NCI-H1436 treated with DMSO at 0.1 percent for 48 hours (cell line): ENCODE results near the gene GON7.
A peak's percentile ranks its signal among the peaks of the same experiment; 100 is the strongest.
"Not testable (repeated sequence)": the region's sequence is repeated elsewhere in the genome, so short reads cannot be mapped to it uniquely, and the experiment has no call there.

Source experiments
- DNase-seq: peaks from one replicate; lab custom pipeline; 2025; lab: John Stamatoyannopoulos, UW

The GON7 gene

GRCh38 chr14:93206793-93207467, at the start of gene GON7, which contains the start of gene UBR7:
TSS of gene GON7 (minus strand) at chr14:93207065. CDS start at chr14:93207037, 28 bp downstream.
TSS of gene UBR7 (plus strand) at chr14:93207256. CDS start at chr14:93207292, 36 bp downstream.
- DNase-seq: peak; percentile 86

DNA sequence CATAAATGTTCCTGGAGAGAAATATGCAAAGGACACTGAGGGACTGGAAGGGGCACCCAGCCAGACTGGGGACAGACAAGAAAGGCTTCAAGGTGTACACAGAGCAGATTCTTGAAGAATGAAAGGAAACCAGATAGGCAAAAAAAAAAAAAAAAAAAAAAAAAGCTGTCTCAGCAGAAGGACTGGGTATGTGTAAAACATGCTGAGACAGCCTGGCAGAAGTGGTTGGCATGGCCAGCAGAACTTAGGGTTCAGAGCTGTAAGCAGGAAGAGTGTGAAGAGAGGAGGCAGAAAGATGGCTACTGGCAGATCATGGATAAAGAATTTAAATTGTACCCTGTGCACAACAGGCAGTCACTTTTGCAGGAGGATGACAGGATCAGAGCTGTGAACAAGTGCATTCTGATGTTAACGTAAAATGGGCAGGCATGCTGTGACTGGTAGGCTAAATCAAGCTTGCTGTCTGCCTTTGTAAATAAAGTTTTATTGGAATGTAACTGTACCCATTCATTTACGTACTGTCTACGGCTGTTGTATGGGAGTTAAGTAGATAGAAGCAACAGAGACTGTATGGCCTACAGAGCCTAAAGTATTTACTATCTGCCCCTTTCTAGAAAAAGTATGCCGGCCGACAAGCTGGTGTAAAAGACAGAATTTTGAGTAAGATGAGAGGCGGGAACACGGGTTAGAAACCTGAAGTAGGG, 42.4 kb upstream of the GON7 start:
- no peak for DNase-seq

GRCh38 chr14:93246534-93246933, 39.7 kb upstream of the GON7 start:
- DNase-seq: no peak

DNA sequence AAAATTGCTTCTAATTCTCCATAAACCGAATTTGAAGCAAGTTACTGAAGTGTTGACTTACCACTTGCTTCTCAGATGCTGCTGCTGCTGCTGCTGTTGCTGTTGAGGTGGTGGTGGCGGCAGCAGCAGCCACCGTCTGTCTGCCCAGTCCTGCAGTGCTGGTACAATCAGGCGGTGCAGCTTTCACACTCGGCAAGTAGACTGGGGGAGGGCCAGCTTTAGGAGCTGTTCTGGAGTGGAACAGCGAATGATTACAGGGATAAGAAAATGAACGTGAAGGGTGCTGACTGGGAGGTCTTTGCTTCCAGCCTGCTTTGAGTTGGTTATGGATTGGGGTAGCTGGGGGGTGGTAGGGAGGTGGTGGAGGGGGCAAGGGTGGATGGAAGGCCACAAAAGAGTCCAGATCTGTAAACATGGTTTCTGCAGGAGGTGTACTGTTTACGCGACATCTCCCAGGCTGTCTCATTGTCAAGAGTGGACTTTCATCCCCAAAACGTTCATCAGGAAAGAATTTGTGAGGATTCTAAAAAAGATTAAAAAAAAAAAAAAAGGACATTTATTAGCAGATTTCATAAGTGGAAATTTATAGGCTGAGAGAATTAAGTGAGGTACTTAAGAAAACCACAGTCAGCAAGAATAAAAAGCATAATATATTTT, 39.0 kb upstream of the GON7 start:
- DNase-seq: no peak

- no peak for DNase-seq
These were observed 33.8 kb upstream of the GON7 start for GRCh38 chr14:93240678-93241000.

GRCh38 chr14:93239869-93240677, 33.2 kb upstream of the GON7 start:
- DNase-seq: no peak

DNA sequence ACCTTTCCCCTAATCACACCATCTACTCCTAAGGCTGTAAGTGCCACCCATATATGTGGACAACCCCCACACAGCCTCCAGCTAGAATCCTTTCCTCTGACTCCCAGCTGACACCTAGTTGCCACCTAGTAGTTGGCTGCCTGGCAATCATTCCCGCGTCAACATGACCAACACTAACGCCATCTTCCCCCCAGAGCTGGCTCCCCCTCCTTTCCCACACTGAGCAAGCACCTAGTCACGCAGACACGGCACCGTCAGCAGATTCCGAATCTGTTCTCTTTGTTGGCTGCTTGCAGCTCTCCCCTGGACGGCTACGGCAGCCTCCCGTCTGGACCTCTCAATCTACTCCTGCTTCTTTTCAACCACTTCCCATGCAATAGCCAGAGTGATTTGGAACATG, 27.9 kb upstream of the GON7 start:
- DNase-seq: no peak

GRCh38 chr14:93233078-93233477, 26.2 kb upstream of the GON7 start:
- DNase-seq: not testable (repeated sequence)

- no peak for DNase-seq
These were observed 25.3 kb upstream of the GON7 start for GRCh38 chr14:93232159-93232558.

DNA sequence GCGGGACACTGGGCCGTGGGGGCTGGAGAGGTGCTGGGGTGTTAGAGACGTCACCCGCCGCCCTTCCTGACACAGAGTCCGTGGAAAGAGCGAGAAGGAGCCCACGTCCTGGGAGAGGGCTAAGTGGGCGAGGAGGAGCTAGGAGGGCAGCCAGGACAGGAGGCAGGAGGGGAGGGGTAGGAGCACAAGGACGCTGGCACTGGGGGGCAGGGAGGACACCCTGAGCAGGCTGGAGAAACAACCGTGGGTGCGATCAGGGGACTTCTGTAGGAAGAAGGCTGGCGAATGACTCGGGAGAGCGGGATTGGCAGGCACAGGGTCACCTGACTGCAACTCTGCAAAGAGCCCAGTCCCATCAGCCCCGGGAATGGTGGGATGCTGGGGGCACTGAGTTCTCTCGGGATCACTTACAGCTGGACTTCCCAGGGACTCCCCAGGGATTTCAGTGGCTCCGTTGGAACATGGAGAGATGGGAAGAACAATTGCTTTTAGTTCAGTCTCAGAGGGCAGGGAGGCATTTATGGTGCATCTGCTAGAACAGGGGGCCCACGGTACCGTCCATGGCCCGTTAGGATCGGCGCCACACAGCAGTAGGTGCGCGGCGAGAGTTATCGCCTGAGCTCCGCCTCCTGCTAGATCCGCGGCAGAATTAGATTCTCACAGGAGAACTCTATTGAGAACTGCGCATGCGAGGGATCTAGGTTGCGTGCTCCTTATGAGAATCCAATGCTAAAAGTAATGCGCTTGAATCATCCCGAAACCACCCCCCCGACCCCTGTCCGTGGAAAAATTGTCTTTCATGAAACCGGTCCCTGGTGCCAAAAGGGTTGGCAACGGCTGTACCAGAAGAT, 24.5 kb upstream of the GON7 start:
- DNase-seq: no peak

DNA sequence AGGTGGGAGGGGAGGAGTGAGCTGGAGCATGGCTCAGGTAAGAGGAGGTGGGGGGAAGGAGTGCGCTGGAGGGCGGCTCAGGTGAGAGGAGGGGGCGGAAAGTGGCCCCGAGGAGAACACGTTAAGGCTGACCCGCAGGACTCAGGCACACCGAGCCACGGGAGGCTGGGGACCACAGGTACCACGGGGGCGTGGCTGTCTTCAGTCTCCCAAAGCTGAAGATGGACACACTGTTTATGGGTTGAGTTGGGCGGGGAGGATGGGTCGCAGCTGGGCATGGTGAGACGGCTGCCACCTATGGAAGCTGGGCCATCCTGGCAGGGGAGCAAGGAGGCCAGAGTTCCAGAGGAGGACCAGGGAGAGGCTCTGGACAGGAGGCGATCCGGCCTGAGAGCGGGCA, 23.7 kb upstream of the GON7 start:
- DNase-seq: no peak

GRCh38 chr14:93228550-93228949, 21.7 kb upstream of the GON7 start:
- no peak for DNase-seq

DNA sequence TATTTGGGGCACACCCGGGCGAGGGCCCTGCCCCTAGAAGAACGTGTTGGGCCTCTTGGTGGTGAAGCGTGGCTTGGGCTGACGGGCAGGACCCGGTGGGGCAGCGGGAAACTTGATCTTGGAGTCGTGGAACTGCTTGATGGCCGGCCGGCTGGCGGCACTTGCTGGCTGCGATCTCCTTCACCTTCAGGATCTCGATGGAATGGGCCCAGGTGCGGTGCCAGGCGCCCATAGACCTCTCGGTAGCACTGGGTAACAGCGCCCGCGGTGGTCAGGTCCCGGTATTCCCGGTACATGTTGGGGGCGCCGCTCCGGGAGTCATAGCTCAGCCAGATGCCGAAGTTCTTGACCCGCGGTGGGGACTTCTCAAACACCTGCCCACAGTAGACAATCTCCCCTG, 16.7 kb upstream of the GON7 start:
- no peak for DNase-seq

DNA sequence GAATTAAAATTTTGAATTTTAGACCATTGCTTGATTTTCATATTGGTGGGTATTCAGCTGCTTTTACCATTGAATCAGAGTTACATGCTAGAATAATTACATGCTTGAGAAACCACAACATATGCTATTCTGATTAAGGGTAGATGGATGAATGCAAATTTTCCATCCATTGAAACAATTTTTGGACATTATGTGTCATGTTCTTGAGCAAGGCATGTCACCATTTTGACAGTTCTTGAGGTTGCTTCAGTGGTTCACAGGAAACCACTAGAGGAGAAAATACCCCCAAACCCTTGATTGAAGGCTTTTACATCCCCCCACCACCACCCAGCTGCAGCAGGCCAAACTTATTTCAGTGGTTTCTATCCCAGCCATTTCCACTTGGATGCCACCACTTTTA, 13.6 kb upstream of the GON7 start:
- no peak for DNase-seq

GRCh38 chr14:93219103-93219726, 12.3 kb upstream of the GON7 start:
- DNase-seq: no peak

GRCh38 chr14:93214598-93214997, 7.7 kb upstream of the GON7 start:
- no peak for DNase-seq

GRCh38 chr14:93212432-93212831, 5.6 kb upstream of the GON7 start:
- no peak for DNase-seq

DNA sequence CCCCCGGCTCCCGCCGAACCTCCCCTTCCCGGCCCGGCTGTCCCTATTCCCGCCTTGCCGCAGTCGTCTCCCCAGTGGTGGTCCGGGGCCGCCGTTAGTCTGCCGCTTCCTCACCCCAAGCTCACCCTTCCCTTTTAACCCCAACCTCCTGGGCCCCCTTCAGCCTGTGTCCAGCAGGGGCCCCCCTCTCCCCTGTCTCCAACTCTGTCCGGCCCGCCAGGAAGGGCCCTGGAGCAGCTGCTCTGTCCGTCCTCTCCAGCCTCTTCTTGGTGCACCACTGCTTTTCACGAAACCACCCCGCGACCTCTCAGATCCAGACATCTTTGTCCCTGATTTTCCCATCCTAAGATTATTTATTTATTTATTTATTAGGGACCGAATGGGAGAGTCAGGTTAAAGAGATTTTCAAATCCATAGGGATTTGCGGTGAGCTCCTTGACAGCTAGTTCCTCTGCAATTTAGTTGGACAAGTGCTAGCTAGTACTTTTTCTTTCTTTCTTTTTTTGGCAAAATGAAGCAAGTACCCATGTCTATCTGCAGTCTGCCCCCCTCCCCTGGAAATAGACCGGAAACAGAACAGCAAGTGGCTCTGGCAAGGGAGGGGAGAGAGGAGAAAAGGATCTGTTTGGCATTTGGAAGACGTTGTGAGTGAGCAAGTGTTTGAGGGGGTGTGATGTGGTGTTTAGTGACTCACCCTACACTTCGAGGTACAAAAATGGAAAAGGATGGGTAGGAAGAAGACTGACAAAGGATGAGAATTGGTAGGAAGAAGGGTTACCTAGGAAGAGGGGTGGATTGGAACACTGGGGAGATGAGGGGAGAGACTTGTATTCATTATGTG, 823 bp upstream of the GON7 start:
- no peak for DNase-seq

DNA sequence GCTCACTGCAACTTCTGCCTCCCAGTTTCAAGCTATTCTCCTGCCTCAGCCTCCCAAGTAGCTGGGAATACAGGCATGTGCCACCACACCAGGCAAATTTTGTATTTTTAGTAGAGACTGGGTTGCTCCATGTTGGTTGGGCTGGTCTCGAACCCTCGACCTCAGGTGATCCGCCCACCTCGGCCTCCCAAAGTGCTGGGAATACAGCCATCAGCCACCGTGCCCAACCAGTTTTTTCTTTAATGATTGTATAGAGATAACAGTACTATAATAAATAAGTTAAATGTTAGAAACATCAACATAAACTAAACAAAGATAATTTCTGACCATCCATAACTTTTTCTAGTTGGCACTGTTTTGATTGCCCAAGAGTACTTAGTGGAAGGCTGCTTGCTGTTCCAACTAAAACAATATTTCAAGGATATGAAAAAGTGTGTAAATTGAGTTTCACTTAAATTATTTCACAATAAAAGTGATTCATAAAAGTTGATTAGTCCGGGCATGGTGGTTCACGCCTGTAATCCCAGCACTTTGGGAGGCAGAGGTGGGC, 5.6 kb downstream of the GON7 start:
- DNase-seq: no peak

GRCh38 chr14:93200553-93200952, 6.3 kb downstream of the GON7 start:
- DNase-seq: no peak
